HG03469 (cell line): Measurements from ENCODE around the gene TRIM27.
"Not testable (repeated sequence)": the region's sequence is repeated elsewhere in the genome, so short reads cannot be mapped to it uniquely, and the experiment has no call there.

Experiments used
- ATAC-seq: cut with Tn5 transposase; IDR thresholded peaks from one replicate; pipeline ENCODE4 v1.9.1; 2021; ENCODE audit warnings: mild to moderate bottlenecking, moderate library complexity, moderate number of reproducible peaks; ENCODE audit not compliant: unreplicated experiment

TRIM27 gene

DNA sequence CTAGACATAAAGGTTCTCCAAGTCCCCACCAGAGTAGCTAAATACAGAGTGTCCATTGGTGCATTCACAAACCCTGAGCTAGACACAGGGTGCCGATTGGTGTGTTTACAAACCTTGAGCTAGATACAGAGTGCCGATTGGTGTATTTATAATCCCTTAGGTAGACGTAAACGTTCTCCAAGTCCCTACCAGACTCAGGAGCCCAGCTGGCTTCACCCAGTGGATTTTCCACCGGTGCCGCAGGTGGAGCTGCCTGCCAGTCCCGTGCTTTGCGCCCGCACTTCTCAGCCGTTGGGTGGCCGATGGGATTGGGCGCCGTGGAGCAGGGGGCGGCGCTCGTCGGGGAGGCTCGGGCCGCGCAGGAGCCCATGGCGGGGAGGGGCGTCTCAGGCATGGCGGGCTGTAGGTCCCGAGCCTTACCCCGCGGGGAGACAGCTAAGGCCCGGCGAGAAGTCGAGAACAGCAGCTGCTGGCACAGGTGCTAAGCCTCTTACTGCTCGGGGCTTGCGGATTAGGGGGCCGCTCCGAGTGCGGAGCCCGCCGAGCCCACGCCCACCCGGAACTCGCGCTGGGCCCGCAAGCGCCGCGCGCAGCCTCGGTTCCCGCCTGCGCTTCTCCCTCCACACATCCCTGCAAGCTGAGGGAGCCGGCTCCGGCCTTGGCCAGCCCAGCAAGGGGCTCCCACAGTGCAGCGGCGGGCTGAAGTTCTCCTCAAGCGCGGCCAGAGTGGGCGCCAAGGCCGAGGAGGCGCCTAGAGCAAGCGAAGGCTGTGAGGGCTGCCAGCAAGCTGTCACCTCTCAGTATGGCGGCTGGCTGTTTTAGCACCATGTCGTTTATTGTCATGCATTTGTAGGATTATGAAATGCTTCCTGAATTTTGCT lies 57.3 kb downstream of the TRIM27 start:
- not testable (repeated sequence) for ATAC-seq

DNA sequence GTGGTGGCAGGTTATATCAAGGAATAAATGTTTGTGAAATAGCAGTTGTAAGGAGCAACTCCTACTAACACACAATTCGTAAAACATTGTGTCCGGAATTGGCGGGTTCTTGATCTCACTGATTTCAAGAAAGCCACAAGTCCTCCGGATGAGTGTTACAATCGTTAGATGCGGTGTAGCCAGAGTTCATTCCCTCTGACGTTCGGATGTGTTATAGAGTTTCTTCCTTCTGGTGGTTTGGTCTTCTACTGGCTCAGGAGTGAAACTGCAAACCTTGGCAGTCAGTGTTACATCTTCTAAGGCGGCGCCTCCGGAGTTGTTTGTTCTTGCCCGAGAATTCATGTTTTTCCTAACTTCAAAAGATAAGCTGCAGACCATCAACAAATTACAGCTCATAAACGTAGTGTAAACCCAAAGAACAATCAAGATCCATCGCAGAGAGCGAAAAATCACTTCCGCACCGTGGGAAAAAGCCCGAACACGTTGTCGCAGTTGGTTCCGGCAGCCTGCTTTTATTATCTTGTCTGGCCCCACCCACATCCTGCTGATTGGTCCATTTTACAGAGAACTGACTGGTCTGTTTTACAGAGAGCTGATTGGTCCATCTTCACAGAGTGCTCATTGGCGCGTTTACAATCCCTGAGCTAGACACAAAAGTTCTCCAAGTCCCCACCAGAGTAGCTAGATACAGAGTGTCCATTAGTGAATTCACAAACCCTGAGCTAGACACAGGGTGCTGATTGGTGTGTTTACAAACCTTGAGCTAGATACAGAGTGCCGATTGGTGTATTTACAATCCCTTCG lies 58.2 kb downstream of the TRIM27 start:
- no peak for ATAC-seq

DNA sequence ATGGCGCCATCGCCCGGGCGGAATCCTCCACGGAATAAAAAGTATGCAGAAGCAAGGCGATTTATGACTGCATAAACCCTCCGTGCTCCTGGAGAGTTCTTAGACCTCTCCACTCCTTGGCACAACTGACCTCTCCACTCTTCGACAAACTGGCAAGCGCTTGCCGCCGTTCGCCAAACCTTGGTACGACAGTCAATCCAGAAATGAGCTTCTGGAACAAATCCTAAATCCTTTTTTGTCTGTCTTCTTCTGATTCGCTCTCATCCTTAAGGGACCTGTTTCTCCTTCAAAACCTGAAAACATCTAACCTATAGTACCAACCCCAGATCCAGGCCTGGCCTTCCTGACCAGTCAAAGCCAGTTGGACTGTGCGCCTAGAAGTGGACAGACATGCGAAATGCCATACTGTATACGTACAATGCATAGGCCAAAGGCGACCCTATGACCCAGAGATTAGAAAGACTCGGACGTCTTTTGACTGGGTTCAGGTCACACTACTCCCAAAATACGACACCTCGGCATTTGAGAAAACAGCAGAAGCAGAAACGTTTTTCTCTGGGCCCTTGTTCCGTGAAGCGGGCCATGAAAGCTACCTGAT lies 59.4 kb downstream of the TRIM27 start:
- ATAC-seq, result no peak

DNA sequence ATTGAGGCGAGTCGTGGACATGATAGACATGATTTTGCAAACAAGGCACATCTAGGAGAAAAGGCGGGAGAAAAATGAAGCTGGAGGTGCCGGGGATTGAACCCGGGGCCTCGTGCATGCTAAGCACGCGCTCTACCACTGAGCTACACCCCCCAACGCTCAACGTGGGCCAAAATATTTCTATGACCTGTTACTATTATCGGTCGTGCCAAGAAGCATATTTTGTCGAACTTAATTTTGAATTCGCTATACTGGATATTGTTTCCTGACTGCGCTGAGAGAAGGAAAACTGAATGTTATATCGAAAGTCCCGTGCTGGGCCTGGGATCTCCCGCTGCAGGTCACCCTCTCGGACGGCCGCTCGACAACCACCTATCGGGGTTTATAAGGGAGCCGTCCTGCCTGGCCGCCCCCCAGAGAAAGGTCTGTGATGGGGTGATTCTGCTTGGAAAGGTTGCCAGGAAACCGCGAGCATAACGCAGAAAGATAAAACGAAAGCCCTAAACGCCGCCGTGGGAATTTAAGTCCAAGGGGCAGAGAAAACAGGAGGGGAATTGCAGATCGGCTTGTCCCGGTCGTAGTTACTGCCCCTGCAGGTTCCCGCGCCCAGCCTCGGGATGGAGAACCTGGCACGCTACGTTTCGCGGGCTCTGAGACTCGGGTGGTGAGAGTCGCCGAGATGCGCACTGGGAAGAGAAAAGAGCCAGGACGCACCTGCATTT lies 60.0 kb downstream of the TRIM27 start:
- no peak for ATAC-seq

DNA sequence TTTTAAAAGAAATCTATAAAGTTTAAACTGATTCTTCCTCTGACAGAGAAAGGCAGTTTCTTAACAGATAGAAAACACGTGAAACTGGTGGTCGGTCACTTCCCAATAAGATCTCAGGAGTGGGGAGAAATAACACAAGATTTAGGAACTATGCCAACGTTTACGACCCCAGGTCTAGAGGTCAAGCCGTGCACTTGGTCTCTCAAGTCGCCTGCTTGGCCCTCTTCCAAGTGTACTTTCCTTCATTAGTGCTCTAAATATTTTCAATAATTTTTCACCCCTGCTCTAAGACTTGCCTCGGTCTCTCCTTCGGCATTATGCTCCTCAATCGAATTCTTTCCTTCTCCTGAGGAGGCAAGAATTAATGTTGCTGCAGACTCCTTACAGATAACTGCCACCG lies 61.7 kb downstream of the TRIM27 start:
- no peak for ATAC-seq

DNA sequence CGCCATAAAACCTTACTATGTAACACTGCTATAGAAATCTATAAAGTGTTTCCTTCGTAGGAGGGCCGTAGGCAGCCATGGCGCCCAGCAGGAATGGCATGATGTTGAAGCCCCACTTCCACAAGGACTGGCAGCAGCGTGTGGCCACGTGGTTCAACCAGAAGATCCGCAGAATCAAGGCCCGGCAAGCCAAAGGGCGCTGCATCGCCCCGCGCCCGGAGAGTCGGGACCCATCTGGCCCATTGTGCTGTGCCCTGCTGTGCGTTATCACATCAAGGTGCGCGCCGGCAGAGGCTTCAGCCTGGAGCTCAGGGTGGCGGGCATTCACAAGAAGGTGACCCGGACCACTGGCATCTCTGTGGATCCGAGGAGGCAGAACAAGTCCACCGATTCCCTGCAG lies 62.4 kb downstream of the TRIM27 start:
- ATAC-seq, result no peak

DNA sequence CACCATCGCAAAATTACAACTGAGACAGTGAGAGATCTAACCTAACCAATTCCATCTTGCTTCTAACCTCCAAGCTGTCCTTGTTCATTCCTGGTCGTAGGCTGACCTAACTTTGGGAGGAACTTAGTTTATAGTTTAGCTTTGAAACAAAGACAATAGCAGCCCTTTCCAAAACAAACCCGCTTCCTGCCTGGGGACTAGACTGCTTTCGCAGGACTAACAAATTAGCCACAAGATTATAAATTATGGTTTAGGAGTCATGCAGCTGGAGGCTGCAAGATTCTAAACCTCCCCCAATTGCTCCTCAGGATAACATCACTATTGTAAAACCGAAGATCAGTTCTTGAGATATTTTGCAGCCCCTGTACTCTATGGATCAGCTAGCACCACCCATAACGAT lies 63.2 kb downstream of the TRIM27 start:
- no peak for ATAC-seq

DNA sequence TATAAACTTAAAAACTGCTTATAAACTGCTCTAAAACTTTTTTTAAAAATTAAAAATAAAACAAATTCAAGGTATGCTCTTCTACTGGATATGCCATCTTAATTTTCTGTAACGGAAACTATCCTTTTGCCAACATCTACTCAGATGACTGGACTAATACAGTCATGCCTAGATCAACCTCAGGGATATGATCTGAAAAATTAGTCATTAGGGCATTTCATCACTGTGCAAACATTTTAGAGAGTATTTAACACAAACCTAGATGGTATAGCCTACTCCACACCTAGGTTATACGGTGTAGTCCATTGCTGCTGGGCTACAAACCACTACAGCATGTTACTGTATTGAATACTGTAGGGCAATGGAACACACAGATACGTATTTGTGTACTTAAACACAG lies 64.8 kb downstream of the TRIM27 start:
- ATAC-seq, result no peak

DNA sequence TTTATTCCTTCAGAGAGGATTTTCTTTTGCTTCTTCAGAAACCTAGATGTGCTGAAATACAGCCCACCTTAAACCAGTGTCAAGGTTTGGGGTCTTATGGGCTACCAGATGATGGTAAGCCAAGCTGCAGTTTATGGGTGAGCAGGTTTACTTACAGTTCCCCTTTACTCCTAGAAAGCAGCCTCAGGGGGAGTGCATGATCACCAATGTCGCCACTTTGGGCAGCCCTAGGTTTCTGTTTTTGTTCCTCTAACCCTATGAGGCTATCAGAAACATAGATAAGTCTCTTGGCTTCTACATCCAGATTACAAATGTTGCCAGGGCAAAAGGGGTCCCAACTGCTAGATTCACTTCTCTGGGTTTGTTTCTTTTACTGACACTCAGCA lies 67.2 kb downstream of the TRIM27 start:
- ATAC-seq, result no peak

DNA sequence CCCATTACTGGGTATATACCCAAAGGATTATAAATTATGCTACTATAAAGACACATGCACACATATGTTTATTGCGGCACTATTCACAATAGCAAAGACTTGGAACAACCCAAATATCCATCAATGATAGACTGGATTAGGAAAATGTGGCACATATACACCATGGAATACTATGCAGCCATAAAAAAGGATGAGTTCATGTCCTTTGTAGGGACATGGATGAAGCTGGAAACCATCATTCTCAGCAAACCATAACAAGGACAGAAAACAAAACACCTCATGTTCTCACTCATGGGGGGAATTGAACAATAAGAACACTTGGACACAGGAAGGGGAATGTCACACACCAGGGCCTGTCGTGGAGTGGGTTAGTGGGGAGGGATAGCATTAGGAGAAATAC lies 69.4 kb downstream of the TRIM27 start:
- ATAC-seq, result not testable (repeated sequence)
